Breast epithelium (tissue), 3 donors: ENCODE results near the gene STX18.

Source experiments
- POLR2AphosphoS5 ChIP-seq, 3 donors: sonication (generic); formaldehyde crosslinking; IDR thresholded peaks; one replicate each; pipeline ENCODE4 v1.6.1; 2017; ENCODE audit warnings: antibody characterized with exemption in 3 of 3
- TF ChIP-seq, protein P1 (sequence below), 3 donors: fragments of 450-650 bp; IDR thresholded peaks; one replicate each; pipeline ENCODE4 v1.5.1; 2016 to 2017; ENCODE audit warnings: antibody characterized with exemption in 3 of 3, mild to moderate bottlenecking in 3 of 3, moderate library complexity in 3 of 3

DNA sequence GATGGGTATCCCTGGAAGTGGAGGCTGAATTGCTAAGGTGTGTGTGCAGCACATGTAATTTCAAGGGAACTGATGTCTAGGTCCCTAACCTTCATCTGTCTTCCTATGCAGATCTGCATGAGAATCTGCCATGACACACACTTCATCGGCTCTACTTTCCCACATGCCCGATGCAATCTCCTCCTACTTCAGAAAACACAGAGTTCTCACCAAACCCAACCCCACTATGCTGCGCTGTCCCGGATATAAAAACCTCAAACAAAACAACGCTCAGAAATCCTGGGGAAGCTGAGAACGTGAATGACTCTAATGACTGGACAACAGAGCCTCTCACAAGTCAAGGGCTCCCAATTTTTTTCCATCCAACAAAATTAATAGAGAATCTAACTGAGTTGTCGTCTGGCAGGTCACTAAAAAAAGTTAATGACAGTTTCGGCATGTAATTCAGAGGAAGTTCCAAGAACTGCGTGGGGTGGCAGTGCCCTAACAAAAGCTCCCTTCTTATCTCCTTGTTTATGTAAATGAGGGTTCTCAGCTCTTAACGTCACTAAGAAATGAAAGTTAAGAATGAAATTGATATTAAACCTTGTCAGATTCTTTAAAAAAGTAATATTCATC, 39.0 kb downstream of the STX18 start:
- TF ChIP-seq, protein P1, sequence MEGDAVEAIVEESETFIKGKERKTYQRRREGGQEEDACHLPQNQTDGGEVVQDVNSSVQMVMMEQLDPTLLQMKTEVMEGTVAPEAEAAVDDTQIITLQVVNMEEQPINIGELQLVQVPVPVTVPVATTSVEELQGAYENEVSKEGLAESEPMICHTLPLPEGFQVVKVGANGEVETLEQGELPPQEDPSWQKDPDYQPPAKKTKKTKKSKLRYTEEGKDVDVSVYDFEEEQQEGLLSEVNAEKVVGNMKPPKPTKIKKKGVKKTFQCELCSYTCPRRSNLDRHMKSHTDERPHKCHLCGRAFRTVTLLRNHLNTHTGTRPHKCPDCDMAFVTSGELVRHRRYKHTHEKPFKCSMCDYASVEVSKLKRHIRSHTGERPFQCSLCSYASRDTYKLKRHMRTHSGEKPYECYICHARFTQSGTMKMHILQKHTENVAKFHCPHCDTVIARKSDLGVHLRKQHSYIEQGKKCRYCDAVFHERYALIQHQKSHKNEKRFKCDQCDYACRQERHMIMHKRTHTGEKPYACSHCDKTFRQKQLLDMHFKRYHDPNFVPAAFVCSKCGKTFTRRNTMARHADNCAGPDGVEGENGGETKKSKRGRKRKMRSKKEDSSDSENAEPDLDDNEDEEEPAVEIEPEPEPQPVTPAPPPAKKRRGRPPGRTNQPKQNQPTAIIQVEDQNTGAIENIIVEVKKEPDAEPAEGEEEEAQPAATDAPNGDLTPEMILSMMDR (IDR thresholded peaks at IDR 0.05): no peak
- no peak for TF ChIP-seq POLR2AphosphoS5 (IDR thresholded peaks at IDR 0.05)
